ENCODE data around the gene TSPEAR. TPM values are rescaled to one million over a fixed set of nuclear protein-coding genes. Genes with fewer than 3 reads are reported as not detected.

Gene TSPEAR
- total RNA-seq, 4 donors from 2014 or later, result under 0.01 to 0.23 TPM; not detected in 2

GRCh38 chr21:44514746-44515358, 196.5 kb downstream of the TSPEAR start:
- 79% methylated on average over 9 of the region's 11 CpGs for WGBS
- Histone ChIP-seq H3K27me3 (peaks cover 0 to 32% (median 0%) of the 10 kb centered on the region in 4 donors), H3K4me3 (no peak overlapping the region), H3K27ac (replicated peaks in 1 of 4) (no peak overlapping the region), H3K9me3 (no peaks in the 10 kb centered on the region), H3K36me3 (no peaks in the 10 kb centered on the region), H3K4me1 (peaks cover 7 to 10% (median 8%) of the 10 kb centered on the region in 4 donors)
- TF ChIP-seq EP300 (IDR thresholded peaks at IDR 0.05) (no peak), CTCF (IDR thresholded peaks at IDR 0.05) (no peak), POLR2AphosphoS5 (IDR thresholded peaks at IDR 0.05) (no peak), POLR2A (IDR thresholded peaks at IDR 0.05; ENCODE audit: low read depth) (no peak)
- intact Hi-C loops (cut with DNase I), result no loop called here
- DNase-seq (ENCODE audit: extremely low spot score), result no peak

GRCh38 chr21:44514218-44514520, 197.2 kb downstream of the TSPEAR start:
- no CpG with 5 or more reads among the region's 7 CpGs for WGBS
- H3K4me3 ChIP-seq, result no peak overlapping the region
- intact Hi-C loops (cut with DNase I), result no loop called here
- H3K27me3 ChIP-seq, result peaks cover 0 to 32% (median 0%) of the 10 kb centered on the region in 4 donors
- H3K27ac ChIP-seq (replicated peaks in 1 of 4), result no peak overlapping the region
- peaks cover 7 to 10% (median 8%) of the 10 kb centered on the region in 4 donors for H3K4me1 ChIP-seq
- no peaks in the 10 kb centered on the region for H3K9me3 ChIP-seq
- no peaks in the 10 kb centered on the region for H3K36me3 ChIP-seq
- DNase-seq (ENCODE audit: extremely low spot score), result no peak
- no peak for TF ChIP-seq POLR2AphosphoS5 (IDR thresholded peaks at IDR 0.05)
- no peak for TF ChIP-seq EP300 (IDR thresholded peaks at IDR 0.05)
- no peak for TF ChIP-seq CTCF (IDR thresholded peaks at IDR 0.05)
- no peak for TF ChIP-seq POLR2A (IDR thresholded peaks at IDR 0.05; ENCODE audit: low read depth)

- TF ChIP-seq EP300 (IDR thresholded peaks at IDR 0.05), result no peak
- TF ChIP-seq POLR2AphosphoS5 (IDR thresholded peaks at IDR 0.05), result no peak
- TF ChIP-seq CTCF (IDR thresholded peaks at IDR 0.05), result no peak
- no peak for TF ChIP-seq POLR2A (IDR thresholded peaks at IDR 0.05; ENCODE audit: low read depth)
- H3K36me3 ChIP-seq, result no peaks in the 10 kb centered on the region
- intact Hi-C loops (cut with DNase I), result no loop called here
- no peak overlapping the region for H3K27ac ChIP-seq (replicated peaks in 1 of 4)
- no peak overlapping the region for H3K4me3 ChIP-seq
- H3K27me3 ChIP-seq, result peaks cover 0 to 38% (median 0%) of the 10 kb centered on the region in 4 donors
- WGBS, result 76% methylated on average over 13 of the region's 15 CpGs
- H3K4me1 ChIP-seq, result peaks cover 7 to 10% (median 8%) of the 10 kb centered on the region in 4 donors
- no peak for DNase-seq (ENCODE audit: extremely low spot score)
- no peaks in the 10 kb centered on the region for H3K9me3 ChIP-seq
Observed at GRCh38 chr21:44513389-44514217, 197.8 kb downstream of the TSPEAR start.

- Histone ChIP-seq H3K4me3 (no peak overlapping the region), H3K4me1 (peaks cover 7 to 10% (median 8%) of the 10 kb centered on the region in 4 donors), H3K27me3 (peaks cover 0 to 47% (median 0%) of the 10 kb centered on the region in 4 donors), H3K36me3 (no peaks in the 10 kb centered on the region), H3K9me3 (no peaks in the 10 kb centered on the region), H3K27ac (replicated peaks in 1 of 4) (no peak overlapping the region)
- intact Hi-C loops (cut with DNase I), result no loop called here
- WGBS, result 80% methylated on average over 21 of the region's 21 CpGs
- no peak for TF ChIP-seq POLR2A (IDR thresholded peaks at IDR 0.05; ENCODE audit: low read depth)
- TF ChIP-seq EP300 (IDR thresholded peaks at IDR 0.05), result no peak
- TF ChIP-seq CTCF (IDR thresholded peaks at IDR 0.05), result no peak
- DNase-seq (ENCODE audit: extremely low spot score), result no peak
Observed at GRCh38 chr21:44512496-44513388, 198.6 kb downstream of the TSPEAR start.
